GM23338 (cell line): Measurements from ENCODE around the gene BMP8B. TPM values are rescaled to one million over a fixed set of nuclear protein-coding genes. Genes with fewer than 3 reads are reported as not detected.
"Not testable (repeated sequence)": the region's sequence is repeated elsewhere in the genome, so short reads cannot be mapped to it uniquely, and the experiment has no call there.

ENCODE experiments used
- ATAC-seq: fragments of 200-7000 bp; cut with Tn5 transposase; 3 replicates; pipeline ENCODE4 v1.9.1; 2020
- DNase-seq: peaks from one replicate; pipeline ENCODE4 v3.0.0-alpha.2; 2015; ENCODE audit warnings: low spot score
- H2AFZ ChIP-seq: fragments of 200-600 bp; sonication (generic); 2 replicates; pipeline ENCODE4 v1.8.0; 2016; ENCODE audit warnings: antibody characterized with exemption, mild to moderate bottlenecking, moderate library complexity
- H3F3A ChIP-seq: fragments of 200-600 bp; sonication (generic); replicated peaks from 2 replicates; pipeline ENCODE4 v1.8.0; 2017; ENCODE audit warnings: antibody characterized with exemption, mixed run types, low read depth
- H3K27ac ChIP-seq: fragments of 200-600 bp; sonication (generic); 2 replicates; pipeline ENCODE4 v1.6.1; 2016; ENCODE audit warnings: low read depth
- H3K27me3 ChIP-seq: fragments of 200-600 bp; sonication (generic); 2 replicates; pipeline ENCODE4 v1.8.0; 2016; ENCODE audit warnings: mild to moderate bottlenecking, mixed run types, moderate library complexity; ENCODE audit not compliant: insufficient read depth
- H3K36me3 ChIP-seq: fragments of 200-600 bp; sonication (generic); 2 replicates; pipeline ENCODE4 v1.8.0; 2016; ENCODE audit warnings: mild to moderate bottlenecking; ENCODE audit not compliant: insufficient read depth
- H3K4me1 ChIP-seq: fragments of 200-600 bp; sonication (generic); 2 replicates; pipeline ENCODE4 v1.8.0; 2016; ENCODE audit warnings: mild to moderate bottlenecking, moderate library complexity; ENCODE audit not compliant: insufficient read depth
- H3K4me2 ChIP-seq: fragments of 200-600 bp; sonication (generic); 2 replicates; pipeline ENCODE4 v1.7.1; 2017; ENCODE audit warnings: mixed run types
- H3K4me3 ChIP-seq: fragments of 200-600 bp; sonication (generic); 2 replicates; pipeline ENCODE4 v1.6.1; 2016; ENCODE audit warnings: mixed run types
- H3K79me2 ChIP-seq: fragments of 200-600 bp; sonication (generic); replicated peaks from 2 replicates; pipeline ENCODE4 v1.8.0; 2017; ENCODE audit warnings: mild to moderate bottlenecking; ENCODE audit not compliant: insufficient read depth
- H3K9me2 ChIP-seq: fragments of 200-600 bp; sonication (generic); 2 replicates; pipeline ENCODE4 v1.8.0; 2017; ENCODE audit not compliant: insufficient read depth
- H4K20me1 ChIP-seq: fragments of 200-600 bp; sonication (generic); replicated peaks from 2 replicates; pipeline ENCODE4 v1.8.0; 2017; ENCODE audit warnings: mild to moderate bottlenecking; ENCODE audit not compliant: insufficient read depth
- H3K27ac Mint-ChIP-seq: 2 replicates; pipeline ENCODE4 v1.8.0; 2020; ENCODE audit warnings: inconsistent platforms, mild to moderate bottlenecking, moderate library complexity, mixed read lengths
- H3K27me3 Mint-ChIP-seq: 3 replicates; pipeline ENCODE4 v1.8.0; 2022; ENCODE audit warnings: low read depth, mild to moderate bottlenecking, moderate library complexity, mixed read lengths, inconsistent platforms; ENCODE audit not compliant: insufficient read depth, poor library complexity
- H3K36me3 Mint-ChIP-seq: 3 replicates; pipeline ENCODE4 v1.8.0; 2021; ENCODE audit warnings: low read depth, mild to moderate bottlenecking, inconsistent platforms, moderate library complexity, mixed read lengths
- H3K4me1 Mint-ChIP-seq: 3 replicates; pipeline ENCODE4 v1.8.0; 2020; ENCODE audit warnings: mild to moderate bottlenecking, inconsistent platforms, mixed read lengths
- H3K4me3 Mint-ChIP-seq: 3 replicates; pipeline ENCODE4 v1.8.0; 2021; ENCODE audit warnings: moderate library complexity, mild to moderate bottlenecking, inconsistent platforms, mixed read lengths
- H3K9me3 Mint-ChIP-seq: 3 replicates; pipeline ENCODE4 v1.8.0; 2020; ENCODE audit warnings: moderate library complexity, mild to moderate bottlenecking, inconsistent platforms, mixed read lengths
- NANOG ChIP-seq: IDR thresholded peaks from 2 replicates; pipeline ENCODE4 v1.6.1; 2016; ENCODE audit warnings: antibody characterized with exemption, borderline replicate concordance
- ZNF462 ChIP-seq: fragments of 250-450 bp; sonication (Bioruptor Pico); IDR thresholded peaks from 2 replicates; pipeline ENCODE4 v1.5.0; 2020; ENCODE audit warnings: mild to moderate bottlenecking, moderate library complexity
- polyA plus RNA-seq: library from polyadenylated mRNA; unstranded; fragments of >200 nt; fragmentation: Nextera tagmentation; extraction: Ambion mirVana; gene quantifications from 2 replicates; pipeline ENCODE4 v1.2.1, GENCODE V29; 2016
- total RNA-seq: library from RNA; depleted of rRNA; stranded (reverse); fragments of >200 nt; shearing (Covaris generic); gene quantifications from 2 replicates; pipeline ENCODE4 v1.2.3, GENCODE V29; 2014

Gene BMP8B
- total and polyA plus RNA-seq, 2 experiments from 2014 or later, result 0.16 to 0.90 TPM

GRCh38 chr1:39776400-39776713, 12.3 kb downstream of the BMP8B start (continued):
- no peak for TF ChIP-seq ZNF462 (CRISPR knock-in tag)
- no peak for TF ChIP-seq NANOG

GRCh38 chr1:39775676-39776399, 12.8 kb downstream of the BMP8B start:
- not testable (repeated sequence) for H3K79me2 ChIP-seq, H3K4me3 Mint-ChIP-seq, H3K36me3 ChIP-seq, ATAC-seq, H3K9me2 ChIP-seq, H3K4me2 ChIP-seq, H3K27ac Mint-ChIP-seq, H3K27me3 Mint-ChIP-seq, H3K4me1 Mint-ChIP-seq, H2AFZ ChIP-seq, H3K4me3 ChIP-seq, H3K4me1 ChIP-seq, DNase-seq, H3F3A ChIP-seq, H3K27ac ChIP-seq, H4K20me1 ChIP-seq, H3K36me3 Mint-ChIP-seq, H3K9me3 Mint-ChIP-seq
- peaks cover 12% of the 10 kb centered on the region for H3K27me3 ChIP-seq

GRCh38 chr1:39775141-39775540, 13.5 kb downstream of the BMP8B start:
- not testable (repeated sequence) for H3K4me2 ChIP-seq, H3F3A ChIP-seq, H3K27ac Mint-ChIP-seq, H3K4me3 ChIP-seq, H3K27me3 Mint-ChIP-seq, H3K4me1 ChIP-seq, DNase-seq, H3K36me3 Mint-ChIP-seq, H3K27ac ChIP-seq, H3K79me2 ChIP-seq, ATAC-seq, H3K4me1 Mint-ChIP-seq, H3K9me3 Mint-ChIP-seq, H3K36me3 ChIP-seq, H3K9me2 ChIP-seq, H2AFZ ChIP-seq, H3K4me3 Mint-ChIP-seq, H4K20me1 ChIP-seq
- peaks cover 12% of the 10 kb centered on the region for H3K27me3 ChIP-seq

- not testable (repeated sequence) for H3K27ac Mint-ChIP-seq, H3K27me3 Mint-ChIP-seq, DNase-seq, H3F3A ChIP-seq, H3K36me3 ChIP-seq, H3K79me2 ChIP-seq, H3K4me1 Mint-ChIP-seq, H3K36me3 Mint-ChIP-seq, H3K4me3 ChIP-seq, H3K9me3 Mint-ChIP-seq, H3K27ac ChIP-seq, H3K4me3 Mint-ChIP-seq, H3K4me2 ChIP-seq, H4K20me1 ChIP-seq, H2AFZ ChIP-seq, H3K9me2 ChIP-seq, H3K4me1 ChIP-seq
- peak; percentile 59 for ATAC-seq
- H3K27me3 ChIP-seq, result peaks cover 25% of the 10 kb centered on the region
Observed at GRCh38 chr1:39773369-39773979, 15.2 kb downstream of the BMP8B start.

- peak within 1 kb of the TSS; percentile 70 for H3K4me3 Mint-ChIP-seq
- DNase-seq, result peak; percentile 20
Observed at GRCh38 chr1:39771022-39771532, 17.6 kb downstream of the BMP8B start, which contains the start of gene OXCT2. TSS of gene OXCT2 (minus strand) at chr1:39771348. CDS start at chr1:39771255, 93 bp downstream.

More at GRCh38 chr1:39771022-39771532, 17.6 kb downstream of the BMP8B start, which contains the start of gene OXCT2:
- not testable (repeated sequence) for H3K4me1 ChIP-seq, H3K36me3 Mint-ChIP-seq, H3K79me2 ChIP-seq, H3K9me2 ChIP-seq, H3K36me3 ChIP-seq, H3K4me1 Mint-ChIP-seq, H4K20me1 ChIP-seq, H3K27me3 Mint-ChIP-seq, H3F3A ChIP-seq, H3K27ac ChIP-seq, H2AFZ ChIP-seq, H3K27ac Mint-ChIP-seq, H3K9me3 Mint-ChIP-seq
- peak within 1 kb of the TSS; percentile 47; the same call in 1 of the 2 replicates for H3K4me3 ChIP-seq
- ATAC-seq, result peak; percentile 76
- H3K27me3 ChIP-seq, result peaks cover 25% of the 10 kb centered on the region
- H3K4me2 ChIP-seq, result peak within 1 kb of the TSS; percentile 75
